UCSD-AML1 (cell line): ENCODE results near the gene LEPROT.
A peak's percentile ranks its signal among the peaks of the same experiment; 100 is the strongest.
"Not testable (repeated sequence)": the region's sequence is repeated elsewhere in the genome, so short reads cannot be mapped to it uniquely, and the experiment has no call there.

Experiments used
- DNase-seq: peaks from one replicate; lab custom pipeline; 2025; ENCODE audit not compliant: unreplicated experiment; lab: John Stamatoyannopoulos, UW

The LEPROT gene

GRCh38 chr1:65435987-65436386, 15.5 kb downstream of the LEPROT start:
- no peak for DNase-seq

DNA sequence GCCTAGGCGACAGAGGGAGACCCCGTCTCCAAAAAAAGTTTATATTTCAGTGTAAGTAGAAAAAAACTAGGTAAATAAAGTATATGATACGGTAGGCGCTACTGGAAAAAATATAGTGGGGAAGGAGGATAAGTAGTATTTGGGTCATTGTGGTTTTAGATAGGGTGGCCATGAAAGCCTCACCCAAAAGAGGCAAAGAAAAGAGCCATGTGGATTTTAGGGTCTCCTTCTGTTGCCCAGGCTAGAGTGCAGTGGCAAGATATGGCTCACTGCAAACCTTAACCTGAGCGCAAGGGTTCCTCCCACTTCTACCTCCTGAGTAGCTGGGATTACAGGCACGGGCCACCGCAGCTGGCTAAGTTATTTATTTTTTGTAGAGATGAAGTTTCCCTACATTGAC, 17.1 kb downstream of the LEPROT start:
- DNase-seq, result no peak

DNA sequence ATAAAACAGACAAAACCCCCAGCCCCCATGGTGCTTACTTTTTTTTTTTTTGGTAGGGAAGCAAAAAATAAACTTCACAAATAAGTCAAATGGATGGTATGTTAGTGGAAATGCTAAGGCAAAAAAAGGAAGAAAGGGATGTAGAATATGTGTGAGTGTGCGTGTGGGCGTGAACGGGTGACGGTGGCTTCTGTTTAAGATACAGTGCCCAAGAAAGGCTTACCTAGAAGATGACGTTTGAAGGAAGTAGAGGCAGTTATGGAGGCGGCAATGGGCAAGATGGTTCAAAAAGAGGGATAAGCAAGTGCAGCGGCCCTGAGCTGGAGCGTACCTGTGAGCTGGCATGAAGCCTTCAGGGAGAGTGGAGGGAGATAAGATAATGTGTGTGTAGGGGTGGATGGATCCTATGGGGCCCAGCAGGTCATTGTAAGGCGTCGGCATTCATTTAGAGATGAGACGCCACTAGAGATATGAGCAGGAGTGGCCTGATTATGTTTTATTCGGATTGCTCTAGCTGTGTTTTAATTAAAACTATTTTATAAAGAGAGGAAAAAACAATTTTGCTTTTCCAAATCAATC, 19.9 kb downstream of the LEPROT start:
- no peak for DNase-seq

GRCh38 chr1:65440915-65441314, 20.4 kb downstream of the LEPROT start:
- DNase-seq, result no peak

GRCh38 chr1:65441464-65441863, 21.0 kb downstream of the LEPROT start:
- no peak for DNase-seq

DNA sequence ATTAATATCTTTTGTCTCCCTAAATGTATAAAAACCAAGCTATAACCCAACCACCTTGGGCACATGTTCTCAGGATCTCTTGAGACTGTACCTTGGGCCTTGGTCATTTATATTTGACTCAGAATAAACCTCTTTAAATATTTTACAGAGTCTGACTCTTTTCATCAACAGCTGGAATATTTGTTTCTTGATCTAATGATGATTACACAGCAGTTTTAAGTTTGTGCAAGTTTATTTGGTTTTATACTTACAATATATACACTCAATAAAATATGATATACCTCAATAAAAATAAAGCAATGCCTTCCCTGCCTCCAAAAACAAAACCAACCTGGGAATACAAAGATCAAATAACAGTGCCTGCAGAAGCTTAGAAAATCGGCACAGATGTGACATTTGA, 22.0 kb downstream of the LEPROT start:
- no peak for DNase-seq

DNA sequence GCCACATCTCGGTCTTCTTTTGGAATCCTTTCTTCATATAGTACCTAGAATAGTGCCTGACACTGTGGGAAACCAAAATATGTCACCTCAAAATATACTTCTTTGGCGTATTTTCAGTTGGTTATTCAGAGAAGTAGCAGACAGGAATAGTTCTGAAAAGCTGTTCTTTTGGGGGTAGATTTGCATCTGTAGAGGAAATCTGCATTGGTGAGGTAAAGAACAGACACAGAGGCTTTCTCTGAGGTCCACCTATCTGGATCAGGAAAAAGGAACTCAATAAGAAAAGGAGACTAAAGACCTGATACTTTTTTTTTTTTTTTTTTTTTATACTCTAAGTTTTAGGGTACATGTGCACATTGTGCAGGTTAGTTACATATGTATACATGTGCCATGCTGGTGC, 23.2 kb downstream of the LEPROT start:
- no peak for DNase-seq

DNA sequence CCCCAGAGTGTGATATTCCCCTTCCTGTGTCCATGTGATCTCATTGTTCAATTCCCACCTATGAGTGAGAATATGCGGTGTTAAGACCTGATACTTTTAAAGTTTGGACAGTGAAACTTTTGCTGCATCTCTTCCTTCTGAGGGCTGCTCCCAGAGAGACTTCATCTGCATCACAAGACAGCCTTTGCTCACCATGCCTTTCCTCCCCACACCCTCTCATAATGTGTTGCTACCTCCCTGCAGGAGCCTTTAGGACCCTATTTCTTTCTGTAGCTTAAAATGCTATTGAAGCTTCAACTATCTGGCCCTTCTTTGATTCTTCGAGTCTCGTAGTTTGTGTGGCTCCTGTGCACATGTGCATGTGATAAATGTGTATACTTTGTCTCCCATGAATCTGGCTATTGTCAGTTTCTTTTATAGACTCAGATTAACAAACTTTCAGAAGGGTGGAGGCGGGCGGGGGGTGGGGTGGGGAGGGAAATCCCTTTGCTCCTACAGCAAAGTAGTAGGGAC, 23.7 kb downstream of the LEPROT start:
- no peak for DNase-seq

GRCh38 chr1:65445837-65446236, 25.4 kb downstream of the LEPROT start:
- DNase-seq, result no peak

GRCh38 chr1:65449214-65449823, 28.9 kb downstream of the LEPROT start:
- DNase-seq, result no peak

DNA sequence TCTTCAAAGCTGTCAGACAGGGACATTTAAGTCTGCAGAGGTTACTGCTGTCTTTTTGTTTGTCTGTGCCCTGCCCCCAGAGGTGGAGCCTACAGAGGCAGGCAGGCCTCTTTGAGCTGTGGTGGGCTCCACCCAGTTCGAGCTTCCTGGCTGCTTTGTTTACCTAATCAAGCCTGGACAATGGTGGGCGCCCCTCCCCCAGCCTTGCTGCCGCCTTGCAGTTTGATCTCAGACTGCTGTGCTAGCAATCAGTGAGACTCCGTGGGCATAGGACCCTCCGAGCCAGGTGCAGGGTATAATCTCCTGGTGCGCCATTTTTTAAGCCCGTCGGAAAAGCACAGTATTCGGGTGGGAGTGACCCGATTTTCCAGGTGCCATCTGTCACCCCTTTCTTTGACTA, 35.2 kb downstream of the LEPROT start:
- DNase-seq, result not testable (repeated sequence)

DNA sequence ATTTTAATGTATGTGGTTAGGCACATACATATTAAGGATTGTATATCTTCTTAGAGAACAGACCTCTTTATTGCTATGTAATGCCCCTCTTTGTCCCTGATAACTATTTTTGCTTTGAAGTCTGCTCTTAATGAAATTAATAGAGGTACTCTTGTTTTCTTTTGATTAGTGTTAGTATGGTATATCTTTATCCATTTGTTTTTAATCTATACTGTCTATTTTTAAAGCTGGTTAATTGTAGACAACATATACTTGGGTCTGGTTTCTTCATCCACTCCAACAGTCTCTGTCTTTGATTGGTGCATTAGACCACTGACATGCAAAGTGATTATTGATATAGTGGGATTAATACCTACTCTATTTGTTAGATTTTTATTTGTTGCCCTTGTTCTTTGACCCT, 36.0 kb downstream of the LEPROT start:
- no peak for DNase-seq

- no peak for DNase-seq
Observed at GRCh38 chr1:65457868-65458267, 37.4 kb downstream of the LEPROT start.

DNA sequence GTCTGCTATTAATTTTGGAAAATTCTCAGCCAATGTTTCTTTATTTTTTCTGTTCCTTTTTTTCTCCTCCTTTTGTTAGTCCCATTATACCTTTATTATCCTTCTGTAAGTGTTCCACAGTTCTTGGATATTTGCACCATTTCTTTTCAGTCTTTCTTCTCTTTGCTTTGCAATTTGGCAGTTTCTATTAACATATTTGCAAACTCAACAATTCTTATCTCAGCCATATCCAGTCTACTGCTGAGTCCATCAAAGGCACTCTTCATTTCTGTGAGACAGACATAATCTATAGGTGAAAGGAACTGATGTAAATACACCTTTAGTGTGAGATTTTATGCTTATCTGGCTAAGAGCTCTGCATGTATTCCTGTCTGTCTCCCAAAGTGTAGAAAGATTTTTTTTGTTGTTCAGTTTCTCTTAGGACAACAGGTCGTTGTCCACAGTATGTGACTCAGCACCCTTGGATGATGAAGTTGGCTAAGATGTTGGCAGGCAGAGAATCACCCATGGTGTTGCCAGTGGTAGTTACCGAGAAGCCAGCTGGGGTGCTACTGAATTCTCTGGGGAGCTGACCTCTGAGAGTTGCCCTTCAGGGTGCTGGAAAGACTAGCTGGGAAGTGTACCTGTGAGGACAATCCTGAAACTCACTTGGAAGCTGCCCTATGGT, 38.4 kb downstream of the LEPROT start:
- DNase-seq, result no peak

- DNase-seq, result peak; percentile 18
Observed at GRCh38 chr1:65459397-65459768, 38.9 kb downstream of the LEPROT start.

DNA sequence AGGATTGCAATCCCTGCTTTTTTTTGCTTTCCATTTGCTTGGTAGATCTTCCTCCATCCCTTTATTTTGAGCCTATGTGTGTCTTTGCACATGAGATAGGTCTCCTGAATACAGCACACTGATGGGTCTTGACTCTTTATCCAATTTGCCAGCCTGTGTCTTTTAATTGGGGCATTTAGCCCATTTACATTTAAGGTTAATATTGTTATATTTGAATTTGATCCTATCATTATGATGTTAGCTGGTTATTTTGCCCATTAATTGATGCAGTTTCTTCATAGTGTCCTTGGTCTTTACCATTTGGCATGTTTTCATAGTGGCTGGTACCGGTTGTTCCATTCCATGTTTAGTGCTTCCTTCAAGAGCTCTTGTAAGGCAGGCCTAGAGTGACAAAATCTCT, 45.4 kb downstream of the LEPROT start:
- not testable (repeated sequence) for DNase-seq

DNA sequence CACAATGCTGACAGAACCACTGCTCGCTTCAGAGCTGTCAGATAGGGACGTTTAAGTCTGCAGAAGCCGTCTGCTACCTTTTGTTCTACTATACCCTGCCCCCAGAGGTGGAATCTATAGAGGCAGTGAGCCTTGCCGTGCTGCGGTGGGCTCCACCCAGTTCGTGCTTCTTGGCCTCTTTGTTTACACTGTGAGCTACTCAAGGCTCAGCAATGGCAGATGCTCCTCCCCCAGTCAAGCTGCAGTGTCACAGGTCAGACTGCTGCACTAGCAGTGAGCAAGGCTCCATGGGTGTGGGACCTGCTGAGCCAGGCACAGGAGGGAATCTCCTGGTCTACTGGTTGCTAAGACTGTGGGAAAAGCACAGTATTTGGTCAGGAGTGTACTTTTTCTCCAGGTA, 47.1 kb downstream of the LEPROT start:
- no peak for DNase-seq

DNA sequence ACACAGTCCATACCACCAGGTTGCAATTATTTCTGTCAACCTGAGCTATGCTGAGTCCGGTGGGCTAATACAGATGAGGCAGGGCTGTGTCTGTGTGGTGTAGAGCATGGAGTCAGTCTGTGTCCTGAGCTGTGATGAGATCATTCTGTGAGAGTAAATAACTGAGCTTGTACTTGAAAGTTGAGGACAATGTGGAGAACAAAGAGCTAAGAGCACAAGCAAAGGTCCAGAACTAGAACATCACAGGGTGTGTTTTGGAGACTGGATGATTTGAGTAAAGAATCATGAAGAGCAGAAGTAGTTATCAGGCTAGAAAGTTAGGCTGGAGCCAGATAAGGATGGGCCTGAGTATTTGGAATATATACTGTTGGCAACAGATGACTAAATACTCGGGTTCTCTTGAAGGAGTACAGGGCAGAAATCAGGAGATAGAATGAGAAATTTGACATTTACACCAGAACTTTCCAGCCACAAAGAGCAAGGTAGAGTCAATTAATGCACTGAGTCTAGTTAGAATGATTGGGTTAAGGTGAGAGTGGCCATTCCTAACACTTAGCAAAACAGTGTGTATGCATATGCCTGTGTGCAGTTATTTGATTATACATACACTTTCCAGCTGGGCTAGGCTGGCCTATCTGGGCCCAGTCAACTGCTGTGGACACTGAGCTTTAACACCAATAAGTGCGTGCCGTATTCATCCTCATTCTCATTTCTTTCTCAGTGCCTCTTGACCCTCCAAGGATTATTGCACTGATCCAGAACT, 48.8 kb downstream of the LEPROT start:
- DNase-seq, result no peak

DNA sequence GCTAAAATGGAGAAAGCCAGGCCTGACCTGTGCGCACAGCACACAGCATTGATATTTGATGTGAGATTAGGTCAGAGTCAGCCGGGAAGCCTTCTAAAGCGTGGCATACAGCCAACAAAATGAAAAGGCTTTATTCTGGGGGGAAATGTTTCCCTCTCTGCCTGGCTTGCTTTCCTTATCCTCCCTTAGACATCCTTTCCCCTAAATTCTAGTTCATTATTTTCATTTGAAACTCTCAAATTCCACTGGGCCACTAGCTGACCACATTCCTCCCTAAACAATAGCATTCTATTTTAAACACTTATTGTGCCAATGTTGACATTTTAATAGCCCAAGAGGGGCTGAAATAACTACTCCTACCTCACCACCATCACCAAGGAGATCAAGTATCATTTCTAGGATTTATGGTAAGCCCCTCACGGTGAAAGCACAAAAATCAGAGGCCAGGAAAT, 49.4 kb downstream of the LEPROT start:
- DNase-seq, result no peak

DNA sequence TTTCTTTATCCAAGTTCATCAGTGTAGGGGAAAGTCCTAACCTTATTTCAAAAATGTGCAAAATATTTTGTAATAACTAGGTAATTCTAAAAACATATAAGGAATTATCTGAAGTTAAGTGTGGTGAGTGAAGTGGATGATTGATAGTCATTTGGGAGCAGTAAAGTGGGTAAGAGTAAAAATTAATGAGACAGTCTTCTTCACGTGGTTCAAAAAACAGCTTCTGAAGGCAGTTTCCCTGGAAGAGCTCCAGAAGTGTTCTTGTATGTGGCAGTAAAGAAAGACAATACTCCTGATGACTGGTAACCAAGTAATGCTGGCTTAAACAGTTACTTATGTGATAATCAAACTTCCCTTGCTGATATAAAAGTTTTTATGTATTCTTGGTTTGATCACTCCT, 50.3 kb downstream of the LEPROT start:
- DNase-seq, result no peak

GRCh38 chr1:65471213-65471833, 50.9 kb downstream of the LEPROT start:
- no peak for DNase-seq
